GM12878 (cell line): ENCODE measurements around the gene CFAP299. TPM values are rescaled to one million over a fixed set of nuclear protein-coding genes. Genes with fewer than 3 reads are reported as not detected.

Experiments
- ATF2 ChIP-seq: IDR thresholded peaks from 2 replicates; pipeline ENCODE4 v1.6.1; 2012; ENCODE audit warnings: low read length, inconsistent platforms
- CHD4 ChIP-seq: fragments of 200-600 bp; sonication (generic); IDR thresholded peaks from 2 replicates; pipeline ENCODE4 v1.6.1; 2016; ENCODE audit warnings: mild to moderate bottlenecking
- CREB1 ChIP-seq: IDR thresholded peaks from 2 replicates; pipeline ENCODE4 v1.6.1; 2012; ENCODE audit warnings: low read depth, mild to moderate bottlenecking, inconsistent platforms
- EGR1 ChIP-seq, 2 experiments: IDR thresholded peaks; 1 replicate in 1 of 2; 2 replicates in 1 of 2; pipeline ENCODE4 v1.6.1; 2011 to 2012; ENCODE audit warnings: low read depth in 2 of 2, low read length in 2 of 2, borderline replicate concordance in 1 of 2, mild to moderate bottlenecking in 1 of 2, moderate library complexity in 1 of 2
- FOS ChIP-seq: IDR thresholded peaks from 3 replicates; pipeline ENCODE4 v1.6.1; 2011; ENCODE audit warnings: borderline replicate concordance; ENCODE audit not compliant: insufficient read length; ENCODE audit errors: extremely low read depth
- GABPA ChIP-seq: IDR thresholded peaks from 2 replicates; pipeline ENCODE4 v1.6.1; 2014; ENCODE audit warnings: antibody characterized with exemption, low read depth, mild to moderate bottlenecking, inconsistent platforms
- IKZF2 ChIP-seq, 2 experiments: fragments of 450-650 bp; IDR thresholded peaks; 2 replicates each; pipeline ENCODE4 v1.6.1; 2017; ENCODE audit warnings: mild to moderate bottlenecking in 2 of 2, moderate library complexity in 2 of 2
- IRF5 ChIP-seq: fragments of 450-650 bp; IDR thresholded peaks from 2 replicates; pipeline ENCODE4 v1.6.1; 2017; ENCODE audit warnings: borderline replicate concordance
- NFXL1 ChIP-seq: fragments of 450-650 bp; IDR thresholded peaks from 2 replicates; pipeline ENCODE4 v1.6.1; 2017; ENCODE audit warnings: antibody characterized with exemption, mild to moderate bottlenecking, borderline replicate concordance
- NKRF ChIP-seq: fragments of 450-650 bp; conservative IDR thresholded peaks from 2 replicates; pipeline ENCODE4 v1.6.1; 2017; ENCODE audit warnings: mild to moderate bottlenecking, moderate library complexity
- PAX8 ChIP-seq: fragments of 450-650 bp; IDR thresholded peaks from 2 replicates; pipeline ENCODE4 v1.6.1; 2017; ENCODE audit warnings: mild to moderate bottlenecking, moderate library complexity
- POU2F2 ChIP-seq: IDR thresholded peaks from 3 replicates; pipeline ENCODE4 v1.6.1; 2011; ENCODE audit warnings: low read depth, mild to moderate bottlenecking, low read length, borderline replicate concordance
- RAD51 ChIP-seq: fragments of 450-650 bp; IDR thresholded peaks from 2 replicates; pipeline ENCODE4 v1.6.1; 2016; ENCODE audit warnings: moderate library complexity, mild to moderate bottlenecking, inconsistent platforms
- SMC3 ChIP-seq: IDR thresholded peaks from 2 replicates; pipeline ENCODE4 v1.6.1; 2011; ENCODE audit warnings: low read length, improper control_type of control experiment, borderline replicate concordance
- SP1 ChIP-seq: IDR thresholded peaks from one replicate; pipeline ENCODE4 v1.6.1; 2011; ENCODE audit warnings: low read depth, low read length
- SRF ChIP-seq, 2 experiments: IDR thresholded peaks; 2 replicates each; pipeline ENCODE4 v1.6.1; 2011; ENCODE audit warnings: low read depth in 2 of 2, low read length in 2 of 2, mild to moderate bottlenecking in 1 of 2, moderate library complexity in 1 of 2
- SUZ12 ChIP-seq: fragments of 200-600 bp; sonication (generic); IDR thresholded peaks from one replicate; pipeline ENCODE4 v1.6.1; 2018; ENCODE audit warnings: antibody characterized with exemption, mild to moderate bottlenecking; ENCODE audit not compliant: unreplicated experiment
- TCF3 ChIP-seq: IDR thresholded peaks from 2 replicates; pipeline ENCODE4 v1.6.1; 2012; ENCODE audit warnings: low read depth, mild to moderate bottlenecking, low read length, borderline replicate concordance; ENCODE audit not compliant: insufficient read depth
- ZNF592 ChIP-seq: fragments of 450-650 bp; IDR thresholded peaks from 2 replicates; pipeline ENCODE4 v1.6.1; 2017; ENCODE audit warnings: mild to moderate bottlenecking, moderate library complexity
- polyA plus RNA-seq, 11 experiments: library from polyadenylated mRNA; depleted of rRNA in 4 of 11; unstranded in 6 of 11; stranded (reverse) in 5 of 11; fragments of >200 nt; fragmentation: Nextera tagmentation in 4 of 11; fragmentation: Illumina TruSeq in 1 of 11; extraction: Ambion mirVana in 4 of 11; extraction: Trizol in 1 of 11; gene quantifications; 1 replicate in 1 of 11; 2 replicates in 10 of 11; pipeline versions ENCODE4 v1.2.1 to v1.2.3, GENCODE V29; 2011 to 2016; ENCODE audit warnings: inconsistent platforms in 2 of 11, missing spikeins in 2 of 11, low read depth in 1 of 11
- total RNA-seq, 4 experiments: library from RNA; depleted of rRNA in 3 of 4; stranded (reverse); fragments of >200 nt in 3 of 4; fragmentation: Illumina TruSeq in 1 of 4; extraction: Trizol in 1 of 4; gene quantifications; 2 replicates each; pipeline versions ENCODE4 v1.2.1 to v1.2.3, GENCODE V29; 2013 to 2021
- TF ChIP-seq, protein P1 (sequence below): IDR thresholded peaks from 2 replicates; pipeline ENCODE4 v1.6.1; 2011; ENCODE audit warnings: low read depth, low read length, improper control_type of control experiment, borderline replicate concordance

Gene CFAP299
- total and polyA plus RNA-seq, 10 of the 15 experiments (the other 5 are each of a cell fraction or from before 2014, with no cell fraction given) = 0.06 to 0.34 TPM; not detected in 8

GRCh38 chr4:81003597-81004111 lies 668.1 kb downstream of the CFAP299 start (continued):
- TF ChIP-seq RAD51 (peak; percentile 53; the same call in 1 of the 2 replicates), TCF3 (no peak), SMC3 (no peak), IKZF2 (IDR thresholded peaks at IDR 0.05) (peak; percentile 98), EGR1 (IDR thresholded peaks at IDR 0.05; ENCODE audit: borderline replicate concordance in 1 of 2, low read depth in 2 of 2, low read length in 2 of 2) (no peak), SRF (IDR thresholded peaks at IDR 0.05; ENCODE audit: low read depth in 2 of 2, low read length in 2 of 2) (no peak), PAX8 (no peak), IRF5 (no peak), POU2F2 (no peak), GABPA (no peak), CHD4 (no peak), NKRF (no peak), SP1 (no peak), SUZ12 (no peak), FOS (no peak), ZNF592 (no peak), NFXL1 (no peak), ATF2 (no peak), CREB1 (no peak)
- TF ChIP-seq, protein P1, sequence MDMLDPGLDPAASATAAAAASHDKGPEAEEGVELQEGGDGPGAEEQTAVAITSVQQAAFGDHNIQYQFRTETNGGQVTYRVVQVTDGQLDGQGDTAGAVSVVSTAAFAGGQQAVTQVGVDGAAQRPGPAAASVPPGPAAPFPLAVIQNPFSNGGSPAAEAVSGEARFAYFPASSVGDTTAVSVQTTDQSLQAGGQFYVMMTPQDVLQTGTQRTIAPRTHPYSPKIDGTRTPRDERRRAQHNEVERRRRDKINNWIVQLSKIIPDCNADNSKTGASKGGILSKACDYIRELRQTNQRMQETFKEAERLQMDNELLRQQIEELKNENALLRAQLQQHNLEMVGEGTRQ = no peak
